HL-60 (cell line): ENCODE results near the gene GLRA3.
A peak's percentile ranks its signal among the peaks of the same experiment; 100 is the strongest.

Experiments
- CTCF ChIP-seq: IDR thresholded peaks from one replicate; pipeline ENCODE4 v1.5.1; 2011; ENCODE audit warnings: low read length, control low read depth, inconsistent platforms; ENCODE audit not compliant: insufficient read depth
- POLR2AphosphoS5 ChIP-seq: IDR thresholded peaks from 2 replicates; pipeline ENCODE4 v1.6.1; 2012; ENCODE audit warnings: low read depth
- REST ChIP-seq: IDR thresholded peaks from 2 replicates; pipeline ENCODE4 v1.6.1; 2012; ENCODE audit warnings: low read depth; ENCODE audit not compliant: insufficient replicate concordance

DNA sequence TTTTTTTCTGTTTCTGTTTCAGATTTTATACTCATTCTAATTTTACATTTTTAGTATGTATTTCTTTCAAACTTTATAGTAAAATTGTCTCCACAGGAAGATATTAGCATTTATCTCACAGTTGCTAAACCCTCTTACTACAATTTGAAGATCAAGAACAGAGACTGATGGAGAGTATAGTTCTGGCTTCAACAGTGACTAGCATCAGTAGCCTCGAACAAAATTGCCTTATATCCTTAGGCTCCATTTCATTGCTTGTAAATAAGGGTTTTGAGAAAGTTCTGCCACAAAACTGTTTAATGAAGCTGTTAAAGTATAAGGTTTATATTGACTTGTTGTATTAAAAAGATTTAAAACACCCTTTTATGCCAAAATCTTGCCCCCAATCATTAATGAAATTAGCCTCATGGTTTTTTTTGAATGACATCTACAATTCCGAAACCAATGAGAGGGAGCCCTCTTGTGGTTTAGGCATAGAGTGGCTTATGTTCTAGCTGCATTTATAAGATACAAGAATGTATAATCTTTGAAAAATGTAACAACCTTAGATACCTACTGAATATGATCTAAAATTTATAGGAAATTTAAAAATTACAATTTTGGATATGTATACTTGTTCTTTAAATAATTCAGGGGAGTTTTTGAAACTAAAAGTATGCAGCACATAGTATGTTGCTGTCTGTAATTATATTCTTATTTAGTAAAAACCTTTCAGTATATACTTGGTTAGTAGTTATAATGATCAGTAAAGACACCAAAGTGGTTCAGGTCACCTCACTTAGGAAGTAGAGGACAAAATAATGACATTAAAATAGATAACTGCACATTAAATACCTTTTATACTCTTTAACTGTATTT, 196.9 kb downstream of the GLRA3 start:
- TF ChIP-seq CTCF (peak; percentile 40), POLR2AphosphoS5 (no peak), REST (no peak)
